B cell (primary cell): ENCODE data around the gene MYBPHL. TPM values are rescaled to one million over a fixed set of nuclear protein-coding genes. Genes with fewer than 3 reads are reported as not detected.

ENCODE experiments used
- ATAC-seq: fragments of 200-7000 bp; cut with Tn5 transposase; one replicate; pipeline ENCODE4 v1.10.0; 2021; ENCODE audit warnings: low read depth, mild to moderate bottlenecking, moderate number of reproducible peaks, moderate library complexity
- CTCF ChIA-PET: fragments of 350-600 bp; sonication (Branson Sonifier 250); formaldehyde crosslinking; loops from one replicate; lab custom pipeline; 2021; ENCODE audit warnings: antibody characterized with exemption, inconsistent platforms; lab: Charles Lee
- POLR2A ChIA-PET: fragments of 350-600 bp; sonication (Branson Sonifier 250); formaldehyde crosslinking; loops from one replicate; lab custom pipeline; 2021; ENCODE audit warnings: antibody characterized with exemption; lab: Charles Lee
- DNase-seq: peaks from one replicate; pipeline ENCODE4 v3.0.0; 2013
- H2AFZ ChIP-seq: 2 replicates; pipeline ENCODE4 v1.6.1; 2012; ENCODE audit warnings: mild to moderate bottlenecking, low read depth, low read length; ENCODE audit not compliant: insufficient read depth, poor library complexity, severe bottlenecking
- H3K27ac ChIP-seq, 2 donors: 1 replicate in 1 of 2; 2 replicates in 1 of 2; pipeline ENCODE4 v1.5.1; 2012 to 2013; ENCODE audit warnings: low read length in 2 of 2, mild to moderate bottlenecking in 2 of 2, moderate library complexity in 1 of 2
- H3K27me3 ChIP-seq, 4 experiments: fragments of 200-600 bp in 1 of 4; sonication (generic) in 1 of 4; replicated peaks in 1 of 4; 1 replicate in 2 of 4; 2 replicates in 2 of 4; pipeline versions ENCODE4 v1.6.1 to v1.7.0; 2013 to 2016; ENCODE audit warnings: low read length in 3 of 4, mild to moderate bottlenecking in 2 of 4, mixed read lengths in 1 of 4, moderate library complexity in 1 of 4; ENCODE audit not compliant: insufficient read depth in 4 of 4, control insufficient read depth in 3 of 4; ENCODE audit errors: control extremely low read depth in 1 of 4
- H3K36me3 ChIP-seq, 2 experiments: replicated peaks in 1 of 2; 1 replicate in 1 of 2; 2 replicates in 1 of 2; pipeline versions ENCODE4 v1.6.1 to v1.7.1; 2013; ENCODE audit warnings: low read length in 1 of 2; ENCODE audit not compliant: insufficient read depth in 2 of 2, control insufficient read depth in 1 of 2; ENCODE audit errors: control extremely low read depth in 1 of 2, extremely low read depth in 1 of 2
- H3K4me1 ChIP-seq, 2 donors: fragments of 200-600 bp in 1 of 2; sonication (generic) in 1 of 2; 1 replicate in 1 of 2; 2 replicates in 1 of 2; pipeline versions ENCODE4 v1.5.1 to v1.6.1; 2013 to 2017; ENCODE audit warnings: low read length in 2 of 2; ENCODE audit not compliant: control insufficient read depth in 2 of 2, insufficient read depth in 2 of 2
- H3K4me2 ChIP-seq: replicated peaks from 2 replicates; pipeline ENCODE3; 2012; ENCODE audit warnings: mild to moderate bottlenecking, low read depth, low read length; ENCODE audit not compliant: poor library complexity, severe bottlenecking
- H3K4me3 ChIP-seq, 5 experiments: fragments of 200-600 bp in 1 of 5; sonication (generic) in 1 of 5; 1 replicate in 3 of 5; 2 replicates in 2 of 5; pipeline versions ENCODE4 v1.5.1 to v1.7.0; 2011 to 2016; ENCODE audit warnings: low read length in 4 of 5, mild to moderate bottlenecking in 4 of 5, low read depth in 2 of 5, control low read depth in 1 of 5, moderate library complexity in 1 of 5; ENCODE audit not compliant: insufficient read depth in 1 of 5; ENCODE audit errors: control extremely low read depth in 1 of 5, extremely low read depth in 1 of 5
- H3K79me2 ChIP-seq: fragments of 200-600 bp; sonication (generic); one replicate; pipeline ENCODE4 v1.6.0; 2016; ENCODE audit warnings: low read length; ENCODE audit not compliant: control insufficient read depth, insufficient read depth
- H3K9ac ChIP-seq: fragments of 200-600 bp; sonication (generic); 2 replicates; pipeline ENCODE4 v1.6.1; 2017; ENCODE audit warnings: mild to moderate bottlenecking, low read length, moderate library complexity
- H3K9me3 ChIP-seq, 3 donors: one replicate each; pipeline versions ENCODE4 v1.6.1 to v1.7.1; 2013; ENCODE audit warnings: low read length in 2 of 3; ENCODE audit not compliant: control insufficient read depth in 2 of 3, insufficient read depth in 1 of 3; ENCODE audit errors: control extremely low read depth in 1 of 3
- H4K20me1 ChIP-seq: 2 replicates; pipeline ENCODE4 v1.6.0; 2012; ENCODE audit warnings: mild to moderate bottlenecking, low read length; ENCODE audit not compliant: insufficient read depth, control insufficient read depth, poor library complexity, severe bottlenecking
- H3K27ac Mint-ChIP-seq: one replicate; pipeline ENCODE4 v1.8.0; 2021; ENCODE audit warnings: mixed read lengths
- H3K27me3 Mint-ChIP-seq: one replicate; pipeline ENCODE4 v1.8.0; 2021; ENCODE audit warnings: mixed read lengths
- H3K4me1 Mint-ChIP-seq: one replicate; pipeline ENCODE4 v1.8.0; 2021; ENCODE audit warnings: mixed read lengths
- H3K4me3 Mint-ChIP-seq: one replicate; pipeline ENCODE4 v1.8.0; 2021; ENCODE audit warnings: mixed read lengths
- H3K9me3 Mint-ChIP-seq: one replicate; pipeline ENCODE4 v1.8.0; 2022; ENCODE audit warnings: mixed read lengths; ENCODE audit not compliant: insufficient read depth
- EZH2 ChIP-seq: IDR thresholded peaks from 2 replicates; pipeline ENCODE4 v1.6.1; 2012; ENCODE audit warnings: borderline replicate concordance, low read depth, mild to moderate bottlenecking, moderate library complexity, low read length; ENCODE audit not compliant: insufficient read depth, poor library complexity, severe bottlenecking
- WGBS: methylation state at CpG from one replicate; pipeline ENCODE4 v1.1.5; 2013; ENCODE audit warnings: missing lambda C conversion rate; ENCODE audit not compliant: insufficient coverage; 5-methylcytosine and 5-hydroxymethylcytosine counted together
- intact Hi-C: fragments of 100-400 bp; cut with micrococcal nuclease; formaldehyde crosslinking; loops from one replicate; pipeline ENCODE4 v1.10.0; 2022
- polyA plus RNA-seq: library from polyadenylated mRNA; depleted of rRNA; stranded (reverse); fragments of >200 nt; gene quantifications from 2 replicates; pipeline ENCODE4 v1.2.3, GENCODE V29; 2012
- total RNA-seq, 2 donors: library from RNA; stranded (reverse); fragments of 120-200 nt in 1 of 2; gene quantifications; 1 replicate in 1 of 2; 2 replicates in 1 of 2; pipeline versions ENCODE4 v1.2.3 to v1.2.4, GENCODE V29; 2013 to 2022
- TF ChIP-seq, protein P1 (sequence below): fragments of 200-600 bp; IDR thresholded peaks from one replicate; pipeline ENCODE4 v1.8.0; 2022; ENCODE audit warnings: antibody characterized with exemption, mild to moderate bottlenecking

Gene MYBPHL
- total and polyA plus RNA-seq, 2 donors (not counting 1 experiment from before 2014, with no cell fraction given) = not detected

DNA sequence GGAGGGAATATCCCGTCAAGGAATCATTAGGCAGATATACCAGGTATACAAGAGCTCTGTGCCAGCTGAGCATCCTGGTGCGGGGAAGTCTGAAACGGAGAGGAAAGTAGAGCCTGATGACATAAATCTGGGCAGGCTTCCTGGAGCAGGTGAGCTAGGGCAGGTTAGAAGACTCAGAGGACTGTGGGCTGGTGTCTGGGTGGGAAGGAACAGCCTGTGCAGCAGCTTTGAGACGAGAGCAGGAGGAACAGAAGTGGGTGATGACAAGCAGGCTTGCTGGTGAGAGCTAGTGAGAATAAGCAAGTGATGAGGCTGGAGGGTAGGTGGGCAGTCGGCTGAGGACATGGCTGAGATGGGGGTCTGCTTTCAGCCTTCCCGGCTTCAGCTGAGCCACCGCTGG is 50.7 kb downstream of the MYBPHL start:
- Histone ChIP-seq H3K36me3 (no peaks in the 10 kb centered on the region), H4K20me1 (no peaks in the 10 kb centered on the region), H3K79me2 (no peaks in the 10 kb centered on the region), H3K4me1 (peaks cover 0 to 11% of the 10 kb centered on the region in 2 donors), H3K9me3 (peaks cover 0 to 10% (median 0%) of the 10 kb centered on the region in 3 donors), H2AFZ (no peak overlapping the region), H3K27ac (no peak overlapping the region), H3K27me3 (peaks cover 0 to 1% (median 0%) of the 10 kb centered on the region in 4 experiments), H3K9ac (no peak overlapping the region), H3K4me2 (no peak overlapping the region), H3K4me3 (no peak overlapping the region)
- intact Hi-C loops = no loop called here
- no peak for TF ChIP-seq EZH2
- H3K4me3 Mint-ChIP-seq = no peak overlapping the region
- ChIA-PET POLR2A (no interaction called here), CTCF (no interaction called here)
- peaks cover 4% of the 10 kb centered on the region for H3K27me3 Mint-ChIP-seq
- H3K4me1 Mint-ChIP-seq = peaks cover 7% of the 10 kb centered on the region
- no peak for DNase-seq
- ATAC-seq = no peak
- H3K27ac Mint-ChIP-seq = no peak overlapping the region
- WGBS = 74% methylated on average over 5 of the region's 7 CpGs
- no peaks in the 10 kb centered on the region for H3K9me3 Mint-ChIP-seq

DNA sequence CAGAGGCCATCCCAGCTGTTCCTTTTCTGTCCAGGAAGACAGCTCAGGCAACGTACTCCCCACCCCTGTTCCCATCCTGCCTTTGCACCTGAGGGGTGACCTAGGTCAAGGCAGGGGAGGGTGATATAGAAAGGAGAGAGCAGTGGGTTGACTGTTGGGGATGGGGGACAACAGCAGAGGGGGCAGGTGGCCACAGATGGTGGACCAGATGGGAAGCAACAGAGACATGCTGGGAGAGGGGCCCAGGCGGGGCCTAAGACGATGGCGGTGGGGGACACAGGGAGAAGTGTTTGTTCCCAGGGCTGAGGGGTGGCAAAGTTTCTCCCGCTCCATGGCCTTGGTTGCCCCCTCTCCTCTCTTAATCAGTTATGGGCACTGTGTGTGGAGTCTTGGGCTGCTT is 51.1 kb downstream of the MYBPHL start:
- Histone ChIP-seq H4K20me1 (no peaks in the 10 kb centered on the region), H3K9ac (no peak overlapping the region), H3K79me2 (no peaks in the 10 kb centered on the region), H3K27me3 (peaks cover 0 to 5% (median 2%) of the 10 kb centered on the region in 4 experiments), H2AFZ (no peak overlapping the region), H3K4me2 (no peak overlapping the region), H3K4me3 (no peak overlapping the region), H3K4me1 (peaks cover 0 to 11% of the 10 kb centered on the region in 2 donors), H3K36me3 (no peaks in the 10 kb centered on the region), H3K27ac (no peak overlapping the region), H3K9me3 (peaks cover 0 to 12% (median 0%) of the 10 kb centered on the region in 3 donors)
- Mint-ChIP-seq H3K9me3 (no peaks in the 10 kb centered on the region), H3K4me1 (peaks cover 7% of the 10 kb centered on the region), H3K27ac (no peak overlapping the region), H3K27me3 (peaks cover 4% of the 10 kb centered on the region), H3K4me3 (no peak overlapping the region)
- no CpG with 5 or more reads among the region's 5 CpGs for WGBS
- DNase-seq (no peak), ATAC-seq (no peak)
- ChIA-PET POLR2A (no interaction called here), CTCF (no interaction called here)
- TF ChIP-seq, protein P1, sequence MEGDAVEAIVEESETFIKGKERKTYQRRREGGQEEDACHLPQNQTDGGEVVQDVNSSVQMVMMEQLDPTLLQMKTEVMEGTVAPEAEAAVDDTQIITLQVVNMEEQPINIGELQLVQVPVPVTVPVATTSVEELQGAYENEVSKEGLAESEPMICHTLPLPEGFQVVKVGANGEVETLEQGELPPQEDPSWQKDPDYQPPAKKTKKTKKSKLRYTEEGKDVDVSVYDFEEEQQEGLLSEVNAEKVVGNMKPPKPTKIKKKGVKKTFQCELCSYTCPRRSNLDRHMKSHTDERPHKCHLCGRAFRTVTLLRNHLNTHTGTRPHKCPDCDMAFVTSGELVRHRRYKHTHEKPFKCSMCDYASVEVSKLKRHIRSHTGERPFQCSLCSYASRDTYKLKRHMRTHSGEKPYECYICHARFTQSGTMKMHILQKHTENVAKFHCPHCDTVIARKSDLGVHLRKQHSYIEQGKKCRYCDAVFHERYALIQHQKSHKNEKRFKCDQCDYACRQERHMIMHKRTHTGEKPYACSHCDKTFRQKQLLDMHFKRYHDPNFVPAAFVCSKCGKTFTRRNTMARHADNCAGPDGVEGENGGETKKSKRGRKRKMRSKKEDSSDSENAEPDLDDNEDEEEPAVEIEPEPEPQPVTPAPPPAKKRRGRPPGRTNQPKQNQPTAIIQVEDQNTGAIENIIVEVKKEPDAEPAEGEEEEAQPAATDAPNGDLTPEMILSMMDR = no peak
- TF ChIP-seq EZH2 = no peak
- intact Hi-C loops = no loop called here
